HG03175 (cell line): ENCODE data around the gene RPA1.

Experiments used
- ATAC-seq: cut with Tn5 transposase; IDR thresholded peaks from one replicate; pipeline ENCODE4 v1.9.1; 2021; ENCODE audit warnings: mild to moderate bottlenecking, moderate library complexity; ENCODE audit not compliant: unreplicated experiment

Gene RPA1

GRCh38 chr17:1907216-1907631 is 77.4 kb downstream of the RPA1 start:
- no peak for ATAC-seq

- no peak for ATAC-seq
These were observed 78.3 kb downstream of the RPA1 start for GRCh38 chr17:1907909-1908698.

- no peak for ATAC-seq
These were observed 79.0 kb downstream of the RPA1 start for GRCh38 chr17:1908699-1909309.

GRCh38 chr17:1909985-1910384 is 80.2 kb downstream of the RPA1 start:
- ATAC-seq: no peak

- ATAC-seq: no peak
These were observed 82.3 kb downstream of the RPA1 start for GRCh38 chr17:1912146-1912545.

GRCh38 chr17:1913702-1914101 is 83.9 kb downstream of the RPA1 start:
- ATAC-seq: no peak

GRCh38 chr17:1914661-1915083 is 84.9 kb downstream of the RPA1 start:
- no peak for ATAC-seq

- no peak for ATAC-seq
These were observed 86.1 kb downstream of the RPA1 start for GRCh38 chr17:1915889-1916288.

- ATAC-seq: no peak
These were observed 86.5 kb downstream of the RPA1 start for GRCh38 chr17:1916316-1916715.

GRCh38 chr17:1916963-1917715 is 87.3 kb downstream of the RPA1 start:
- no peak for ATAC-seq

- no peak for ATAC-seq
These were observed 88.7 kb downstream of the RPA1 start for GRCh38 chr17:1918346-1919162.

GRCh38 chr17:1919201-1919600 is 89.4 kb downstream of the RPA1 start:
- ATAC-seq: no peak

- ATAC-seq: no peak
These were observed 91.1 kb downstream of the RPA1 start for GRCh38 chr17:1920948-1921351.

GRCh38 chr17:1928976-1929375 is 99.2 kb downstream of the RPA1 start:
- no peak for ATAC-seq

GRCh38 chr17:1930337-1930645 is 100.5 kb downstream of the RPA1 start:
- ATAC-seq: no peak

GRCh38 chr17:1931844-1932579 is 102.2 kb downstream of the RPA1 start:
- no peak for ATAC-seq

- ATAC-seq: no peak
These were observed 104.3 kb downstream of the RPA1 start for GRCh38 chr17:1933875-1934715.

- ATAC-seq: no peak
These were observed 105.1 kb downstream of the RPA1 start for GRCh38 chr17:1934901-1935300.

- ATAC-seq: no peak
These were observed 107.0 kb downstream of the RPA1 start for GRCh38 chr17:1936766-1937165.

- ATAC-seq: no peak
These were observed 107.7 kb downstream of the RPA1 start for GRCh38 chr17:1937461-1937860.
